ENCODE measurements around the gene RAPGEF1.

DNA sequence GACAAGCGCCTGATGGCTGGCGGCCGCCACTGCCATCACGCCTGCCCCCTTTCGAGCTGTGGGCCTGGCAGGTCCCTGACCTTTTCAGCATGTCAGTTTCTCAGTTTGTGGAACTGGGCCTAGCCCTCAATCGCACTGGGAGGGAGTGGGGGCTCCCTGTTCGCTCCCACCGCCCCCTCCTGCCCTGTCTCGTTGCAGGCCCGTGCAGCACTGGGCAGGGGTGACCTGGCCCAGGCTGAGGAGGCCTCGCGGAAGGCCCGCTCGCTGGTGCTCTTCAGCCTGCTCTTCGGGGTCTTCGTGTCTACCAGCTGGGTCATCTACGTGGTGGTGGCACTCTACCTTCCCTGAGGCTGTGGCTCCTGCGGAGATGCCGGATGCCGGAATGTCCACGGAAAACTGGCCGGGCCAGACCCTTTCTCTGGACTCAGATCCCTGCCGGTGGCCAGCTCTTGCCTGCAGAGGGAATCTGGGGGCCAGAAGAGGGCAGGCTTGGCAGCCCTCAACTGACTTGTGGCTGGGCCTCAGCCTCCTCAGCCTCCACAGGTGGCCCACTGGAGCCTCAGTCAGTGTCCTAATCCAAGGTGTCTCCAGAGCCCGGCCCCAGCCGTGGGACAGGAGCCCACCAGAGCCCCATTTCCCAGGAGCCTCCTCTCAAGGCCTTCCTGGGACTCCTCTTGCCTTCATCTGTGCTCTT lies 181.9 kb downstream of the RAPGEF1 start:
- TF ChIP-seq POLR2AphosphoS5 (IDR thresholded peaks at IDR 0.05): peak in 1 of 3 donors; percentile 66
- TF ChIP-seq, protein P1, sequence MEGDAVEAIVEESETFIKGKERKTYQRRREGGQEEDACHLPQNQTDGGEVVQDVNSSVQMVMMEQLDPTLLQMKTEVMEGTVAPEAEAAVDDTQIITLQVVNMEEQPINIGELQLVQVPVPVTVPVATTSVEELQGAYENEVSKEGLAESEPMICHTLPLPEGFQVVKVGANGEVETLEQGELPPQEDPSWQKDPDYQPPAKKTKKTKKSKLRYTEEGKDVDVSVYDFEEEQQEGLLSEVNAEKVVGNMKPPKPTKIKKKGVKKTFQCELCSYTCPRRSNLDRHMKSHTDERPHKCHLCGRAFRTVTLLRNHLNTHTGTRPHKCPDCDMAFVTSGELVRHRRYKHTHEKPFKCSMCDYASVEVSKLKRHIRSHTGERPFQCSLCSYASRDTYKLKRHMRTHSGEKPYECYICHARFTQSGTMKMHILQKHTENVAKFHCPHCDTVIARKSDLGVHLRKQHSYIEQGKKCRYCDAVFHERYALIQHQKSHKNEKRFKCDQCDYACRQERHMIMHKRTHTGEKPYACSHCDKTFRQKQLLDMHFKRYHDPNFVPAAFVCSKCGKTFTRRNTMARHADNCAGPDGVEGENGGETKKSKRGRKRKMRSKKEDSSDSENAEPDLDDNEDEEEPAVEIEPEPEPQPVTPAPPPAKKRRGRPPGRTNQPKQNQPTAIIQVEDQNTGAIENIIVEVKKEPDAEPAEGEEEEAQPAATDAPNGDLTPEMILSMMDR (IDR thresholded peaks at IDR 0.05 in 8 of 11, conservative IDR thresholded peaks at IDR 0.05 in 3 of 11): no peak
- no peak for TF ChIP-seq POLR2A (IDR thresholded peaks at IDR 0.05)

Data from spleen (tissue), 7 donors.